H1 (cell line): ENCODE measurements around the gene SEC24C. TPM values are rescaled to one million over a fixed set of nuclear protein-coding genes. Genes with fewer than 3 reads are reported as not detected.
A peak's percentile ranks its signal among the peaks of the same experiment; 100 is the strongest.

Experiments
- CTCF ChIA-PET: fragments of 300-600 bp; sonication (Branson Sonifier 250); formaldehyde crosslinking; loops from one replicate; lab custom pipeline; 2021; ENCODE audit not compliant: partially characterized antibody; lab: Charles Lee
- POLR2A ChIA-PET: fragments of 300-600 bp; sonication (Branson Sonifier 250); formaldehyde crosslinking; loops from one replicate; lab custom pipeline; 2021; ENCODE audit warnings: inconsistent platforms; ENCODE audit not compliant: partially characterized antibody; lab: Charles Lee
- DNase-seq, 2 experiments: peaks; one replicate each; pipeline versions ENCODE4 v3.0.0 to v3.0.0-alpha.2; 2010 to 2022; ENCODE audit warnings: low spot score in 2 of 2, low read depth in 1 of 2, mixed read lengths in 1 of 2
- FAIRE-seq: peaks from 2 replicates; lab custom pipeline; 2011; peaks lifted over from hg19 to GRCh38; lab: Jason Lieb, UNC
- H2AFZ ChIP-seq: 2 replicates; pipeline ENCODE4 v1.8.1; 2012; ENCODE audit warnings: low read length, inconsistent platforms
- H2AK5ac ChIP-seq: 2 replicates; pipeline ENCODE4 v1.6.1; 2013; ENCODE audit warnings: low read depth, low read length
- H2BK120ac ChIP-seq: replicated peaks from 2 replicates; pipeline ENCODE3; 2013; ENCODE audit warnings: low read depth, low read length, inconsistent platforms
- H2BK12ac ChIP-seq: 2 replicates; pipeline ENCODE4 v1.6.1; 2013; ENCODE audit warnings: low read depth, low read length
- H2BK15ac ChIP-seq: 2 replicates; pipeline ENCODE4 v1.6.1; 2013; ENCODE audit warnings: low read length
- H2BK20ac ChIP-seq: 2 replicates; pipeline ENCODE4 v1.6.1; 2013; ENCODE audit warnings: low read length
- H2BK5ac ChIP-seq: 2 replicates; pipeline ENCODE4 v1.6.1; 2013; ENCODE audit warnings: low read depth, low read length
- H3K14ac ChIP-seq: 2 replicates; pipeline ENCODE4 v1.6.1; 2013; ENCODE audit warnings: inconsistent platforms; ENCODE audit not compliant: insufficient read length
- H3K18ac ChIP-seq: 2 replicates; pipeline ENCODE4 v1.6.1; 2013; ENCODE audit warnings: low read length; ENCODE audit errors: extremely low read depth
- H3K23ac ChIP-seq: 2 replicates; pipeline ENCODE4 v1.6.1; 2013; ENCODE audit warnings: inconsistent platforms; ENCODE audit not compliant: insufficient read length
- H3K23me2 ChIP-seq: 2 replicates; pipeline ENCODE4 v1.6.1; 2013; ENCODE audit warnings: low read depth, low read length
- H3K27ac ChIP-seq: 2 replicates; pipeline ENCODE4 v1.6.1; 2011; ENCODE audit warnings: low read depth, low read length, inconsistent platforms
- H3K27me3 ChIP-seq, 4 experiments: replicated peaks in 1 of 4; 1 replicate in 1 of 4; 2 replicates in 3 of 4; pipeline versions ENCODE4 v1.6.1 to v1.8.1; 2011 to 2013; ENCODE audit warnings: low read length in 3 of 4, mild to moderate bottlenecking in 3 of 4, inconsistent platforms in 2 of 4, mixed read lengths in 2 of 4, moderate library complexity in 1 of 4; ENCODE audit not compliant: control insufficient read depth in 3 of 4, insufficient read depth in 3 of 4; ENCODE audit errors: extremely low read depth in 1 of 4
- H3K36me3 ChIP-seq, 4 experiments: 2 replicates each; pipeline versions ENCODE4 v1.6.1 to v1.8.1; 2011 to 2013; ENCODE audit warnings: mild to moderate bottlenecking in 4 of 4, low read length in 3 of 4, moderate library complexity in 2 of 4, control low read depth in 1 of 4, inconsistent platforms in 1 of 4; ENCODE audit not compliant: insufficient read depth in 4 of 4, control insufficient read depth in 2 of 4
- H3K4ac ChIP-seq: replicated peaks from 2 replicates; pipeline ENCODE3; 2013; ENCODE audit warnings: low read length, low read depth, mixed read lengths, inconsistent platforms; ENCODE audit not compliant: insufficient read length
- H3K4me1 ChIP-seq, 4 experiments: replicated peaks in 1 of 4; 1 replicate in 1 of 4; 2 replicates in 3 of 4; pipeline versions ENCODE4 v1.6.1 to v1.8.1; 2011 to 2013; ENCODE audit warnings: low read length in 3 of 4, inconsistent platforms in 2 of 4, mixed read lengths in 1 of 4; ENCODE audit not compliant: insufficient read depth in 4 of 4, control insufficient read depth in 3 of 4
- H3K4me2 ChIP-seq, 2 experiments: 2 replicates each; pipeline versions ENCODE4 v1.6.1 to v1.8.1; 2011 to 2013; ENCODE audit warnings: low read depth in 2 of 2, low read length in 2 of 2, control low read depth in 1 of 2, inconsistent platforms in 1 of 2, mild to moderate bottlenecking in 1 of 2; ENCODE audit not compliant: insufficient read depth in 1 of 2
- H3K4me3 ChIP-seq, 4 experiments: fragments of 200-600, 300-600 bp in 1 of 4; sonication (generic), shearing (Covaris generic), sonication (Bioruptor Twin) in 1 of 4; 2 replicates each; pipeline versions ENCODE4 v1.5.1 to v1.8.1; 2011 to 2016; ENCODE audit warnings: low read length in 4 of 4, low read depth in 3 of 4, control low read depth in 2 of 4, inconsistent platforms in 2 of 4, mild to moderate bottlenecking in 2 of 4, mixed read lengths in 1 of 4, moderate library complexity in 1 of 4; ENCODE audit not compliant: insufficient read depth in 2 of 4; ENCODE audit errors: extremely low read depth in 1 of 4
- H3K56ac ChIP-seq: replicated peaks from 2 replicates; pipeline ENCODE3; 2013; ENCODE audit warnings: low read depth, mild to moderate bottlenecking, mixed read lengths, low read length, inconsistent platforms; ENCODE audit not compliant: insufficient read length
- H3K79me1 ChIP-seq: 2 replicates; pipeline ENCODE4 v1.6.1; 2013; ENCODE audit warnings: low read depth, low read length, control low read depth
- H3K79me2 ChIP-seq, 2 experiments: 2 replicates each; pipeline versions ENCODE4 v1.6.1 to v1.8.1; 2012 to 2013; ENCODE audit warnings: low read length in 2 of 2, mild to moderate bottlenecking in 2 of 2, inconsistent platforms in 1 of 2; ENCODE audit not compliant: insufficient read depth in 2 of 2, control insufficient read depth in 1 of 2
- H3K9ac ChIP-seq, 4 experiments: replicated peaks in 1 of 4; 1 replicate in 1 of 4; 2 replicates in 3 of 4; pipeline versions ENCODE4 v1.6.1 to v1.8.1; 2011 to 2013; ENCODE audit warnings: low read depth in 3 of 4, low read length in 3 of 4, control low read depth in 2 of 4, mild to moderate bottlenecking in 2 of 4, moderate library complexity in 2 of 4, inconsistent platforms in 1 of 4; ENCODE audit errors: extremely low read depth in 1 of 4
- H3K9me3 ChIP-seq, 2 experiments: 2 replicates each; pipeline versions ENCODE4 v1.6.1 to v1.8.1; 2012 to 2013; ENCODE audit warnings: mild to moderate bottlenecking in 2 of 2, moderate library complexity in 2 of 2, control low read depth in 1 of 2, inconsistent platforms in 1 of 2, low read depth in 1 of 2, low read length in 1 of 2, mixed read lengths in 1 of 2; ENCODE audit not compliant: insufficient read depth in 2 of 2
- H4K20me1 ChIP-seq, 2 experiments: replicated peaks in 1 of 2; 2 replicates each; pipeline versions ENCODE3 to v1.8.1; 2011 to 2013; ENCODE audit warnings: inconsistent platforms in 2 of 2, low read length in 2 of 2, mild to moderate bottlenecking in 1 of 2; ENCODE audit not compliant: insufficient read depth in 2 of 2, control insufficient read depth in 1 of 2
- H4K5ac ChIP-seq: 2 replicates; pipeline ENCODE4 v1.6.1; 2013; ENCODE audit warnings: low read length, low read depth, mixed read lengths, inconsistent platforms; ENCODE audit not compliant: insufficient read length
- H4K8ac ChIP-seq: 2 replicates; pipeline ENCODE4 v1.8.0; 2013; ENCODE audit warnings: mild to moderate bottlenecking, moderate library complexity, low read length, inconsistent platforms; ENCODE audit not compliant: insufficient read depth; ENCODE audit errors: extremely low read depth
- H4K91ac ChIP-seq: replicated peaks from 2 replicates; pipeline ENCODE3; 2013; ENCODE audit warnings: low read length, mixed read lengths, inconsistent platforms; ENCODE audit not compliant: insufficient read length
- BRCA1 ChIP-seq: IDR thresholded peaks from 2 replicates; pipeline ENCODE4 v1.6.1; 2012; ENCODE audit warnings: low read depth, low read length, improper control_type of control experiment
- CBX5 ChIP-seq: fragments of 300-800, 300-1000 bp; sonication (generic); IDR thresholded peaks from 2 replicates; pipeline ENCODE4 v1.7.1; 2016; ENCODE audit warnings: antibody characterized with exemption, low read length, low read depth
- CREB1 ChIP-seq: IDR thresholded peaks from 2 replicates; pipeline ENCODE4 v1.6.1; 2012; ENCODE audit warnings: inconsistent platforms
- EP300 ChIP-seq, 2 experiments: IDR thresholded peaks; 1 replicate in 1 of 2; 2 replicates in 1 of 2; pipeline ENCODE4 v1.6.1; 2011 to 2012; ENCODE audit warnings: low read depth in 2 of 2, low read length in 2 of 2, mild to moderate bottlenecking in 2 of 2, borderline replicate concordance in 1 of 2, inconsistent platforms in 1 of 2, moderate library complexity in 1 of 2
- GABPA ChIP-seq: IDR thresholded peaks from 2 replicates; pipeline ENCODE4 v1.6.1; 2011; ENCODE audit warnings: mild to moderate bottlenecking, low read length, moderate library complexity, borderline replicate concordance; ENCODE audit not compliant: insufficient read depth
- HDAC2 ChIP-seq, 2 experiments: fragments of 300-600 bp in 1 of 2; sonication (generic) in 1 of 2; IDR thresholded peaks; 2 replicates each; pipeline ENCODE4 v1.6.1; 2011 to 2012; ENCODE audit warnings: low read depth in 2 of 2, low read length in 2 of 2, mild to moderate bottlenecking in 2 of 2, moderate library complexity in 2 of 2, borderline replicate concordance in 1 of 2, inconsistent platforms in 1 of 2
- SIN3A ChIP-seq, 2 experiments: IDR thresholded peaks in 1 of 2; conservative IDR thresholded peaks in 1 of 2; 2 replicates each; pipeline ENCODE4 v1.6.1; 2011 to 2012; ENCODE audit warnings: low read length in 2 of 2, improper control_type of control experiment in 1 of 2, low read depth in 1 of 2, mild to moderate bottlenecking in 1 of 2
- SRF ChIP-seq: IDR thresholded peaks from 2 replicates; pipeline ENCODE4 v1.6.1; 2011; ENCODE audit warnings: mild to moderate bottlenecking, low read depth, low read length, moderate library complexity
- TAF1 ChIP-seq: IDR thresholded peaks from 2 replicates; pipeline ENCODE4 v1.6.1; 2011; ENCODE audit warnings: mild to moderate bottlenecking, low read depth, low read length
- WGBS, 2 experiments: shearing (Covaris generic) in 1 of 2; methylation state at CpG; one replicate each; pipeline versions ENCODE4 v1.1.6 to v1.1.7; 2013 to 2015; ENCODE audit warnings: low lambda C conversion rate in 2 of 2, mixed read lengths in 2 of 2, inconsistent platforms in 1 of 2, low coverage in 1 of 2, missing lambda C conversion rate in 1 of 2; ENCODE audit not compliant: insufficient replicate concordance in 2 of 2, insufficient coverage in 1 of 2, insufficient read length in 1 of 2; ENCODE audit errors: extremely low coverage in 1 of 2, missing lambda C conversion rate in 1 of 2; 5-methylcytosine and 5-hydroxymethylcytosine counted together
- polyA plus RNA-seq, 7 experiments: library from polyadenylated mRNA; depleted of rRNA in 3 of 7; stranded (reverse) in 5 of 7; unstranded in 2 of 7; fragments of >200 nt in 5 of 7; fragments of 200-250 nt in 2 of 7; gene quantifications; 1 replicate in 5 of 7; 2 replicates in 1 of 7; 4 replicates in 1 of 7; pipeline versions ENCODE4 v1.2.1 to v1.2.3, GENCODE V29; 2011 to 2013; ENCODE audit warnings: missing spikeins in 2 of 7, mixed read lengths in 2 of 7
- total RNA-seq: library from RNA; stranded (reverse); fragmentation: NEBNext Ultra II Directional; extraction: Animal tissue kit (Norgen Biotek cat#: 25700); gene quantifications from 2 replicates; pipeline ENCODE4 v1.2.1, GENCODE V29; 2021
- TF ChIP-seq, protein P1 (sequence below): IDR thresholded peaks from 2 replicates; pipeline ENCODE4 v1.6.1; 2011; ENCODE audit warnings: low read depth, mild to moderate bottlenecking, low read length; ENCODE audit not compliant: insufficient read depth

Gene SEC24C
- total and polyA plus RNA-seq, 2 of the 8 experiments (the other 6 are each of a cell fraction or from before 2014, with no cell fraction given) = 63.2 to 67.4 TPM

DNA sequence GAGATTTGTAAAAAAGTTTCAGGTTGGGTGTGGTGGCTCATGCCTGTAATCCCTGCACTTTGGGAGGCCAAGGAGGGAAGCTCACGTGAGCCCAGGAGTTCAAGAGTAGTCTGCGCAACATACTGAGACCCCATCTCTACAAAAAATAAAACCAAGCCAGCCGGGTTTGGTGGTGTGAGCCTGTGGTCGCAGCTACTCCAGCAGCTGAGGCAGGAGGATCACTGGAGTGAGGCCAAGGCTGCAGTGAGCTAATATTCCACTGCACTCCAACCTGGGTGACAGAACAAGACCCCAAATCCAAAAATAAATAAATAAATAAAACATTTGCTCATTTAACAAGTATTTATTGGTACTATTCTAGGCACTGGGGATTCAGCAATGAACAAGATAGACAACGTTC is 36.1 kb downstream of the SEC24C start:
- peaks cover 0 to 38% (median 10%) of the 10 kb centered on the region in 4 experiments; a peak in 6 of 8 replicates for H3K36me3 ChIP-seq
- no peak overlapping the region for H2BK12ac ChIP-seq
- H3K4me3 ChIP-seq = peak overlapping the region in 1 of 4 experiments; percentile 87; a peak in 2 of 8 replicates
- no peak overlapping the region for H4K8ac ChIP-seq
- H2BK20ac ChIP-seq = no peak overlapping the region
- no peak overlapping the region for H2AFZ ChIP-seq
- H3K79me2 ChIP-seq = peaks cover 6 to 40% of the 10 kb centered on the region in 2 experiments; a peak in 3 of 4 replicates
- FAIRE-seq (no peak), DNase-seq (no peak)
- no peak overlapping the region for H3K23ac ChIP-seq
- WGBS, 2 experiments = 95% methylated on average over 5 of the region's 5 CpGs; no CpG with 5 or more reads in 1 of the 2 experiments
- H2BK15ac ChIP-seq = no peak overlapping the region
- H3K27ac ChIP-seq = no peak overlapping the region
- H3K18ac ChIP-seq = no peak overlapping the region
- peaks cover 0 to 3% (median 2%) of the 10 kb centered on the region in 4 experiments; a peak in 3 of 7 replicates for H3K4me1 ChIP-seq
- CTCF ChIA-PET = interaction anchor here (1.6 kb wide), 1 partner anchor 88 kb away, joined by 3 read pairs; no protein-coding TSS in a partner anchor
- no peaks in the 10 kb centered on the region; a peak in 1 of 7 replicates for H3K27me3 ChIP-seq
- H3K9ac ChIP-seq = no peak overlapping the region
- no peak overlapping the region for H2BK120ac ChIP-seq
- peaks cover 2 to 4% of the 10 kb centered on the region in 2 experiments for H4K20me1 ChIP-seq
- POLR2A ChIA-PET = interaction anchor here (0.6 to 2.1 kb wide), 7 partner anchors 13 to 36 kb away, joined by 3 to 9 read pairs (median 4); no protein-coding TSS in a partner anchor
- TF ChIP-seq, protein P1, sequence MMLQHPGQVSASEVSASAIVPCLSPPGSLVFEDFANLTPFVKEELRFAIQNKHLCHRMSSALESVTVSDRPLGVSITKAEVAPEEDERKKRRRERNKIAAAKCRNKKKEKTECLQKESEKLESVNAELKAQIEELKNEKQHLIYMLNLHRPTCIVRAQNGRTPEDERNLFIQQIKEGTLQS = no peak
- TF ChIP-seq HDAC2 (IDR thresholded peaks at IDR 0.05; ENCODE audit: borderline replicate concordance in 1 of 2, low read depth in 2 of 2, low read length in 2 of 2) (no peak), SIN3A (conservative IDR thresholded peaks at IDR 0.05 in 1 of 2, IDR thresholded peaks at IDR 0.05 in 1 of 2; ENCODE audit: low read depth in 1 of 2, low read length in 2 of 2) (no peak), SRF (no peak), EP300 (IDR thresholded peaks at IDR 0.05; ENCODE audit: borderline replicate concordance in 1 of 2, low read depth in 2 of 2, low read length in 2 of 2) (no peak), CBX5 (no peak), GABPA (no peak), TAF1 (no peak), CREB1 (no peak), BRCA1 (no peak)
- H3K9me3 ChIP-seq = no peaks in the 10 kb centered on the region
- H2BK5ac ChIP-seq = no peak overlapping the region
- H4K91ac ChIP-seq = no peak overlapping the region
- no peak overlapping the region for H3K14ac ChIP-seq
- H3K4ac ChIP-seq = no peak overlapping the region
- peak overlapping the region; percentile 70 to 98; a peak in 3 of 4 replicates for H3K4me2 ChIP-seq
- H3K56ac ChIP-seq = no peak overlapping the region
- H3K23me2 ChIP-seq = no peaks in the 10 kb centered on the region; the same call in 1 of the 2 replicates
- H2AK5ac ChIP-seq = no peak overlapping the region
- H4K5ac ChIP-seq = no peak overlapping the region
- H3K79me1 ChIP-seq = peaks cover 2% of the 10 kb centered on the region; the same call in 1 of the 2 replicates
